Embryonic facial prominence (tissue), 1 donor: ENCODE measurements around the gene ARFIP1.
"Not testable (repeated sequence)": the region's sequence is repeated elsewhere in the genome, so short reads cannot be mapped to it uniquely, and the experiment has no call there.

ENCODE experiments used
- DNase-seq: peaks from one replicate; pipeline ENCODE4 v3.0.0-alpha.2; 2016; ENCODE audit errors: extremely low spot score

Gene ARFIP1

GRCh38 chr4:152779513-152780266 lies at the start of gene ARFIP1, which contains the start of gene TIGD4:
Gene ARFIP1, plus strand, starts transcription at chr4:152779954. Its CDS starts 49,680 bp downstream, at chr4:152829634.
Gene TIGD4, minus strand, starts transcription at chr4:152779730. Its CDS starts 8,726 bp downstream, at chr4:152771004.
- peak; percentile 85 for DNase-seq

- DNase-seq: no peak
Measured at GRCh38 chr4:152731997-152732396, 47.8 kb upstream of the ARFIP1 start.

GRCh38 chr4:152734015-152734698 lies 45.6 kb upstream of the ARFIP1 start:
- DNase-seq: no peak

GRCh38 chr4:152734699-152735050 lies 45.1 kb upstream of the ARFIP1 start:
- no peak for DNase-seq

- DNase-seq: no peak
Measured at GRCh38 chr4:152735396-152735859, 44.3 kb upstream of the ARFIP1 start.

- DNase-seq: no peak
Measured at GRCh38 chr4:152735906-152736305, 43.8 kb upstream of the ARFIP1 start.

GRCh38 chr4:152738827-152739226 lies 40.9 kb upstream of the ARFIP1 start:
- no peak for DNase-seq

GRCh38 chr4:152747444-152747843 lies 32.3 kb upstream of the ARFIP1 start:
- DNase-seq: no peak

GRCh38 chr4:152748619-152749018 lies 31.1 kb upstream of the ARFIP1 start:
- no peak for DNase-seq

GRCh38 chr4:152763796-152764195 lies 16.0 kb upstream of the ARFIP1 start:
- DNase-seq: no peak

GRCh38 chr4:152765069-152765737 lies 14.6 kb upstream of the ARFIP1 start:
- DNase-seq: not testable (repeated sequence)

GRCh38 chr4:152771741-152772533 lies 7.8 kb upstream of the ARFIP1 start:
- no peak for DNase-seq

- DNase-seq: no peak
Measured at GRCh38 chr4:152773339-152773738, 6.4 kb upstream of the ARFIP1 start.

GRCh38 chr4:152773953-152774352 lies 5.8 kb upstream of the ARFIP1 start:
- no peak for DNase-seq

GRCh38 chr4:152776352-152776751 lies 3.4 kb upstream of the ARFIP1 start:
- no peak for DNase-seq

- no peak for DNase-seq
Measured at GRCh38 chr4:152777488-152777887, 2.3 kb upstream of the ARFIP1 start.

GRCh38 chr4:152778656-152779512 lies 870 bp upstream of the ARFIP1 start:
- no peak for DNase-seq

- no peak for DNase-seq
Measured at GRCh38 chr4:152780267-152780778, 569 bp downstream of the ARFIP1 start.

GRCh38 chr4:152784490-152785350 lies 5.0 kb downstream of the ARFIP1 start:
- DNase-seq: no peak
